Measurements from ENCODE around the gene SPATA32. TPM values are rescaled to one million over a fixed set of nuclear protein-coding genes. Genes with fewer than 3 reads are reported as not detected.

Gene SPATA32
- total RNA-seq, 1 experiment from 2014 or later, result not detected

- Mint-ChIP-seq H3K36me3 (ENCODE audit: insufficient read depth, unreplicated experiment) (peaks cover 8% of the 10 kb centered on the region), H3K4me3 (ENCODE audit: unreplicated experiment) (no peak overlapping the region), H3K27me3 (ENCODE audit: insufficient read depth, unreplicated experiment) (no peaks in the 10 kb centered on the region), H3K4me1 (ENCODE audit: insufficient read depth, unreplicated experiment) (peaks cover 17% of the 10 kb centered on the region), H3K9me3 (ENCODE audit: unreplicated experiment) (no peaks in the 10 kb centered on the region), H3K27ac (ENCODE audit: low read depth, unreplicated experiment) (no peak overlapping the region)
- DNase-seq (ENCODE audit: unreplicated experiment), result no peak
- ChIA-PET POLR2A (interaction anchor here (0.5 to 2.8 kb wide), 4 partner anchors 60 to 110 kb away, joined by 3 to 22 read pairs (median 4); partner anchors contain the start of gene MAP3K14), CTCF (interaction anchor here (1.0 to 2.3 kb wide), 5 partner anchors 11 to 43 kb away, joined by 3 to 9 read pairs (median 5); partner anchors contain the start of gene FMNL1)
- no TSS peak for BruUV-seq (replicated peaks)
- intact Hi-C loops (cut with micrococcal nuclease), result no loop called here
- TF ChIP-seq CTCF (IDR thresholded peaks at IDR 0.05; ENCODE audit: unreplicated experiment), result no peak
Observed at GRCh38 chr17:45246338-45246737, 15.6 kb downstream of the SPATA32 start.

GRCh38 chr17:45244725-45245656 lies 16.9 kb downstream of the SPATA32 start:
- TF ChIP-seq CTCF (IDR thresholded peaks at IDR 0.05; ENCODE audit: unreplicated experiment), result no peak
- Mint-ChIP-seq H3K36me3 (ENCODE audit: insufficient read depth, unreplicated experiment) (peaks cover 8% of the 10 kb centered on the region), H3K27me3 (ENCODE audit: insufficient read depth, unreplicated experiment) (no peaks in the 10 kb centered on the region), H3K4me1 (ENCODE audit: insufficient read depth, unreplicated experiment) (peaks cover 14% of the 10 kb centered on the region), H3K4me3 (ENCODE audit: unreplicated experiment) (no peak overlapping the region), H3K27ac (ENCODE audit: low read depth, unreplicated experiment) (no peak overlapping the region), H3K9me3 (ENCODE audit: unreplicated experiment) (no peaks in the 10 kb centered on the region)
- no peak for DNase-seq (ENCODE audit: unreplicated experiment)
- POLR2A ChIA-PET, result interaction anchor here (0.8 kb wide), 1 partner anchor 84 kb away, joined by 4 read pairs; no protein-coding TSS in a partner anchor
- intact Hi-C loops (cut with micrococcal nuclease), result no loop called here
- CTCF ChIA-PET, result interaction anchor here (1.0 to 2.3 kb wide), 3 partner anchors 9 to 26 kb away, joined by 3 to 9 read pairs (median 5); no protein-coding TSS in a partner anchor
- BruUV-seq (replicated peaks), result no TSS peak

GRCh38 chr17:45243750-45244149 lies 18.1 kb downstream of the SPATA32 start:
- H3K4me1 Mint-ChIP-seq (ENCODE audit: insufficient read depth, unreplicated experiment), result peaks cover 11% of the 10 kb centered on the region
- H3K4me3 Mint-ChIP-seq (ENCODE audit: unreplicated experiment), result no peak overlapping the region
- no peaks in the 10 kb centered on the region for H3K27me3 Mint-ChIP-seq (ENCODE audit: insufficient read depth, unreplicated experiment)
- ChIA-PET CTCF (interaction anchor here (0.6 kb wide), 1 partner anchor 530 kb away, joined by 3 read pairs; no protein-coding TSS in a partner anchor), POLR2A (interaction anchor here (0.6 kb wide), 1 partner anchor 408 kb away, joined by 3 read pairs; no protein-coding TSS in a partner anchor)
- H3K9me3 Mint-ChIP-seq (ENCODE audit: unreplicated experiment), result no peaks in the 10 kb centered on the region
- H3K27ac Mint-ChIP-seq (ENCODE audit: low read depth, unreplicated experiment), result no peak overlapping the region
- no TSS peak for BruUV-seq (replicated peaks)
- no peak for DNase-seq (ENCODE audit: unreplicated experiment)
- peaks cover 8% of the 10 kb centered on the region for H3K36me3 Mint-ChIP-seq (ENCODE audit: insufficient read depth, unreplicated experiment)
- TF ChIP-seq CTCF (IDR thresholded peaks at IDR 0.05; ENCODE audit: unreplicated experiment), result no peak
- intact Hi-C loops (cut with micrococcal nuclease), result no loop called here

- no peak overlapping the region for H3K4me3 Mint-ChIP-seq (ENCODE audit: unreplicated experiment)
- H3K4me1 Mint-ChIP-seq (ENCODE audit: insufficient read depth, unreplicated experiment), result peaks cover 10% of the 10 kb centered on the region
- intact Hi-C loops (cut with micrococcal nuclease), result no loop called here
- no peaks in the 10 kb centered on the region for H3K27me3 Mint-ChIP-seq (ENCODE audit: insufficient read depth, unreplicated experiment)
- POLR2A ChIA-PET, result interaction anchor here (0.6 kb wide), 1 partner anchor 118 kb away, joined by 4 read pairs; no protein-coding TSS in a partner anchor
- no peaks in the 10 kb centered on the region for H3K9me3 Mint-ChIP-seq (ENCODE audit: unreplicated experiment)
- BruUV-seq (replicated peaks), result no TSS peak
- CTCF ChIA-PET, result interaction anchor here (0.6 kb wide), 3 partner anchors 11 to 107 kb away, joined by 3 read pairs; partner anchors contain the start of gene ACBD4
- peaks cover 8% of the 10 kb centered on the region for H3K36me3 Mint-ChIP-seq (ENCODE audit: insufficient read depth, unreplicated experiment)
- DNase-seq (ENCODE audit: unreplicated experiment), result no peak
- no peak overlapping the region for H3K27ac Mint-ChIP-seq (ENCODE audit: low read depth, unreplicated experiment)
- no peak for TF ChIP-seq CTCF (IDR thresholded peaks at IDR 0.05; ENCODE audit: unreplicated experiment)
Observed at GRCh38 chr17:45242029-45242414, 19.9 kb downstream of the SPATA32 start.

Measured in MCF 10A (cell line).